GM12878 (cell line): ENCODE results near the gene ZNF334. TPM values are rescaled to one million over a fixed set of nuclear protein-coding genes. Genes with fewer than 3 reads are reported as not detected.
A peak's percentile ranks its signal among the peaks of the same experiment; 100 is the strongest.

Source experiments
- CBX3 ChIP-seq: fragments of 200-600 bp; sonication (generic); IDR thresholded peaks from 2 replicates; pipeline ENCODE4 v1.6.1; 2016; ENCODE audit warnings: low read depth, borderline replicate concordance
- CHD1 ChIP-seq: IDR thresholded peaks from 2 replicates; pipeline ENCODE4 v1.6.1; 2012; ENCODE audit warnings: low read depth, low read length, improper control_type of control experiment
- CREM ChIP-seq: IDR thresholded peaks from 2 replicates; pipeline ENCODE4 v1.6.1; 2014; ENCODE audit warnings: antibody characterized with exemption, low read depth
- EP300 ChIP-seq, 2 experiments: fragments of 150-350 bp in 1 of 2; IDR thresholded peaks; 2 replicates each; pipeline ENCODE4 v1.6.1; 2011 to 2012; ENCODE audit warnings: low read depth in 2 of 2, low read length in 2 of 2, borderline replicate concordance in 1 of 2, improper control_type of control experiment in 1 of 2, inconsistent platforms in 1 of 2; ENCODE audit not compliant: control insufficient read depth in 1 of 2
- HDGF ChIP-seq: fragments of 450-650 bp; IDR thresholded peaks from 2 replicates; pipeline ENCODE4 v1.6.1; 2016; ENCODE audit warnings: antibody characterized with exemption
- IKZF1 ChIP-seq: fragments of 450-650 bp; conservative IDR thresholded peaks from 2 replicates; pipeline ENCODE4 v1.6.1; 2017; ENCODE audit warnings: antibody characterized with exemption, mild to moderate bottlenecking
- JUNB ChIP-seq: IDR thresholded peaks from 2 replicates; pipeline ENCODE4 v1.6.1; 2016; ENCODE audit warnings: antibody characterized with exemption, mild to moderate bottlenecking
- KLF5 ChIP-seq: fragments of 450-650 bp; IDR thresholded peaks from 2 replicates; pipeline ENCODE4 v1.6.1; 2014; ENCODE audit warnings: mild to moderate bottlenecking; ENCODE audit not compliant: partially characterized antibody
- MEF2B ChIP-seq: fragments of 450-650 bp; IDR thresholded peaks from 2 replicates; pipeline ENCODE4 v1.6.1; 2018; ENCODE audit warnings: mild to moderate bottlenecking, moderate library complexity; ENCODE audit not compliant: partially characterized antibody, poor library complexity, severe bottlenecking
- MTA2 ChIP-seq: fragments of 450-650 bp; IDR thresholded peaks from 2 replicates; pipeline ENCODE4 v1.6.1; 2016; ENCODE audit warnings: low read depth, mild to moderate bottlenecking, moderate library complexity
- NRF1 ChIP-seq: conservative IDR thresholded peaks from 2 replicates; pipeline ENCODE4 v1.6.1; 2011; ENCODE audit warnings: mild to moderate bottlenecking, low read depth, low read length, improper control_type of control experiment
- RELA ChIP-seq: fragments of 450-650 bp; IDR thresholded peaks from 2 replicates; pipeline ENCODE4 v1.8.0; 2014; ENCODE audit warnings: borderline replicate concordance; ENCODE audit not compliant: partially characterized antibody
- SIX5 ChIP-seq: IDR thresholded peaks from 2 replicates; pipeline ENCODE4 v1.6.1; 2011; ENCODE audit warnings: mild to moderate bottlenecking, low read depth, low read length, moderate library complexity; ENCODE audit not compliant: severe bottlenecking
- TCF12 ChIP-seq: IDR thresholded peaks from 2 replicates; pipeline ENCODE4 v1.6.1; 2011; ENCODE audit warnings: low read depth, mild to moderate bottlenecking, low read length
- YY1 ChIP-seq: IDR thresholded peaks from 2 replicates; pipeline ENCODE4 v1.6.1; 2011; ENCODE audit warnings: low read depth, mild to moderate bottlenecking, low read length
- polyA plus RNA-seq, 11 experiments: library from polyadenylated mRNA; depleted of rRNA in 4 of 11; unstranded in 6 of 11; stranded (reverse) in 5 of 11; fragments of >200 nt; fragmentation: Nextera tagmentation in 4 of 11; fragmentation: Illumina TruSeq in 1 of 11; extraction: Ambion mirVana in 4 of 11; extraction: Trizol in 1 of 11; gene quantifications; 1 replicate in 1 of 11; 2 replicates in 10 of 11; pipeline versions ENCODE4 v1.2.1 to v1.2.3, GENCODE V29; 2011 to 2016; ENCODE audit warnings: inconsistent platforms in 2 of 11, missing spikeins in 2 of 11, low read depth in 1 of 11
- total RNA-seq, 4 experiments: library from RNA; depleted of rRNA in 3 of 4; stranded (reverse); fragments of >200 nt in 3 of 4; fragmentation: Illumina TruSeq in 1 of 4; extraction: Trizol in 1 of 4; gene quantifications; 2 replicates each; pipeline versions ENCODE4 v1.2.1 to v1.2.3, GENCODE V29; 2013 to 2021
- TF ChIP-seq, protein P1 (sequence below): fragments of 450-650 bp; IDR thresholded peaks from 2 replicates; pipeline ENCODE4 v1.6.1; 2017; ENCODE audit warnings: mild to moderate bottlenecking, low read depth, inconsistent platforms; ENCODE audit not compliant: poor library complexity, severe bottlenecking
- TF ChIP-seq, protein P2 (sequence below), 3 experiments: IDR thresholded peaks in 2 of 3; conservative IDR thresholded peaks in 1 of 3; 2 replicates each; pipeline ENCODE4 v1.5.1; 2011; ENCODE audit warnings: low read depth in 3 of 3, low read length in 3 of 3, mild to moderate bottlenecking in 3 of 3, control low read depth in 2 of 3, moderate library complexity in 2 of 3, inconsistent platforms in 1 of 3, mixed read lengths in 1 of 3; ENCODE audit not compliant: control insufficient read depth in 2 of 3, insufficient read depth in 1 of 3; ENCODE audit errors: extremely low read depth in 1 of 3
- TF ChIP-seq, protein P3 (sequence below): fragments of 450-650 bp; IDR thresholded peaks from 2 replicates; pipeline ENCODE4 v1.6.1; 2014; ENCODE audit warnings: mild to moderate bottlenecking
- TF ChIP-seq, protein P4 (sequence below): fragments of 450-650 bp; IDR thresholded peaks from 2 replicates; pipeline ENCODE4 v1.6.1; 2017; ENCODE audit warnings: mild to moderate bottlenecking
- TF ChIP-seq, protein P5 (sequence below): IDR thresholded peaks from 2 replicates; pipeline ENCODE4 v1.6.1; 2012; ENCODE audit warnings: low read length, inconsistent platforms

ZNF334 gene
- total and polyA plus RNA-seq, 10 of the 15 experiments (the other 5 are each of a cell fraction or from before 2014, with no cell fraction given) = 0.08 to 2.0 (median 1.2) TPM

DNA sequence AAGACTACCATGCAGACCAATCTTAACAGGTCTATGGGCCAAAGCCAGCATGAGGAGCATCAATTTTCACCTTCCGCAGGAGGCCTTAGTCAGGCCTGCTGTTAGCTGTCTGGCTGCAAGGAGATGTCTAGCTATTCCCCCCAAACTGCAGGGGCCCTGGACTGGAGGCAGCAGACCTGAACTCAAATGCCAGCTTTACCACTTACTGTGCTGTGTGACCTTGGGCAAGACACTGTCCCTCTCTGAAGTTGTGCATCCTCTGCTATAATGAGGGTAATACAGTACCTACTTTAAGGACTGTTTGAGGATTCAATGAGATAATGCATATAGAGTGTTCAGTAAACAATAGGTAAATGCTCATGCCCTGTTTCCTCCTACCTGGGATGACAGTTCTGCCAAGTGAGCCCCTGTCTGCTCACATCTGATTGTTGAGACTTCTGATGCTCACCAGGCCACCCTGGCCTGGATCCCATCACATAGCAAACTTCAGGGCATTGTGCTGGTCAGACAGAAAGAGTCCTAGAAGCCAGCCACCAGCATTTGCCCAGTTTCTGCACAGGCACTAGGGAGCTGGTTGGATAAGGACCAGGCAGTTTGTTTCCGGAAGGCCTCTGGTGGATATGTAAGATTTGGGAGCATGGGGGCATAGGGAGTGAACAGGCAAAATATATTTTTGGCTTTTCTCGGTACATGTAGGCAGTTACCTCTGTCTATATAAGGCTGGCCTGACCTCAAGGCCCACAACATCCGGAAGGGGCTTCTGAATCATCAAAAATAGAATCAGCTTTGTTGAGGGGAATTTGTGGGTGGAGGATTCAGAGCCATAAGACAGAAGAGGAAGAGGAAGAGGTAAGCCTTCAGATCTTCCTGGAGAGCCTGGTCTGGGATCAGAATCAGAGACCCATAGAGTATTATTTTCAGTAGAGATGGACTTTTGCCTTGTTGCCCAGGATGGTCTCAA lies 39.4 kb upstream of the ZNF334 start (continued):
- TF ChIP-seq, protein P1, sequence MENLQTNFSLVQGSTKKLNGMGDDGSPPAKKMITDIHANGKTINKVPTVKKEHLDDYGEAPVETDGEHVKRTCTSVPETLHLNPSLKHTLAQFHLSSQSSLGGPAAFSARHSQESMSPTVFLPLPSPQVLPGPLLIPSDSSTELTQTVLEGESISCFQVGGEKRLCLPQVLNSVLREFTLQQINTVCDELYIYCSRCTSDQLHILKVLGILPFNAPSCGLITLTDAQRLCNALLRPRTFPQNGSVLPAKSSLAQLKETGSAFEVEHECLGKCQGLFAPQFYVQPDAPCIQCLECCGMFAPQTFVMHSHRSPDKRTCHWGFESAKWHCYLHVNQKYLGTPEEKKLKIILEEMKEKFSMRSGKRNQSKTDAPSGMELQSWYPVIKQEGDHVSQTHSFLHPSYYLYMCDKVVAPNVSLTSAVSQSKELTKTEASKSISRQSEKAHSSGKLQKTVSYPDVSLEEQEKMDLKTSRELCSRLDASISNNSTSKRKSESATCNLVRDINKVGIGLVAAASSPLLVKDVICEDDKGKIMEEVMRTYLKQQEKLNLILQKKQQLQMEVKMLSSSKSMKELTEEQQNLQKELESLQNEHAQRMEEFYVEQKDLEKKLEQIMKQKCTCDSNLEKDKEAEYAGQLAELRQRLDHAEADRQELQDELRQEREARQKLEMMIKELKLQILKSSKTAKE = peak; percentile 32
- peak; percentile 90 for TF ChIP-seq MEF2B
- TF ChIP-seq EP300 (IDR thresholded peaks at IDR 0.05; ENCODE audit: borderline replicate concordance in 1 of 2, control insufficient read depth in 1 of 2, low read depth in 2 of 2, low read length in 2 of 2) = peak; percentile 67 to 74; a peak in 3 of 4 replicates
- no peak for TF ChIP-seq SIX5
- no peak for TF ChIP-seq KLF5
- no peak for TF ChIP-seq NRF1
- TF ChIP-seq CHD1 = no peak
- TF ChIP-seq MTA2 = peak; percentile 38; the same call in 1 of the 2 replicates
- TF ChIP-seq CREM = peak; percentile 86
- TF ChIP-seq HDGF = no peak
- TF ChIP-seq, protein P2, sequence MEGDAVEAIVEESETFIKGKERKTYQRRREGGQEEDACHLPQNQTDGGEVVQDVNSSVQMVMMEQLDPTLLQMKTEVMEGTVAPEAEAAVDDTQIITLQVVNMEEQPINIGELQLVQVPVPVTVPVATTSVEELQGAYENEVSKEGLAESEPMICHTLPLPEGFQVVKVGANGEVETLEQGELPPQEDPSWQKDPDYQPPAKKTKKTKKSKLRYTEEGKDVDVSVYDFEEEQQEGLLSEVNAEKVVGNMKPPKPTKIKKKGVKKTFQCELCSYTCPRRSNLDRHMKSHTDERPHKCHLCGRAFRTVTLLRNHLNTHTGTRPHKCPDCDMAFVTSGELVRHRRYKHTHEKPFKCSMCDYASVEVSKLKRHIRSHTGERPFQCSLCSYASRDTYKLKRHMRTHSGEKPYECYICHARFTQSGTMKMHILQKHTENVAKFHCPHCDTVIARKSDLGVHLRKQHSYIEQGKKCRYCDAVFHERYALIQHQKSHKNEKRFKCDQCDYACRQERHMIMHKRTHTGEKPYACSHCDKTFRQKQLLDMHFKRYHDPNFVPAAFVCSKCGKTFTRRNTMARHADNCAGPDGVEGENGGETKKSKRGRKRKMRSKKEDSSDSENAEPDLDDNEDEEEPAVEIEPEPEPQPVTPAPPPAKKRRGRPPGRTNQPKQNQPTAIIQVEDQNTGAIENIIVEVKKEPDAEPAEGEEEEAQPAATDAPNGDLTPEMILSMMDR (IDR thresholded peaks at IDR 0.05 in 2 of 3, conservative IDR thresholded peaks at IDR 0.05 in 1 of 3; ENCODE audit: control insufficient read depth in 2 of 3, extremely low read depth in 1 of 3, insufficient read depth in 1 of 3, low read depth in 3 of 3, low read length in 3 of 3) = no peak
- 0 out of 2 replicates have a peak, but pooled peaks have one; percentile 38 for TF ChIP-seq TCF12
- TF ChIP-seq CBX3 = no peak
- peak; percentile 51 for TF ChIP-seq JUNB
- TF ChIP-seq, protein P3, sequence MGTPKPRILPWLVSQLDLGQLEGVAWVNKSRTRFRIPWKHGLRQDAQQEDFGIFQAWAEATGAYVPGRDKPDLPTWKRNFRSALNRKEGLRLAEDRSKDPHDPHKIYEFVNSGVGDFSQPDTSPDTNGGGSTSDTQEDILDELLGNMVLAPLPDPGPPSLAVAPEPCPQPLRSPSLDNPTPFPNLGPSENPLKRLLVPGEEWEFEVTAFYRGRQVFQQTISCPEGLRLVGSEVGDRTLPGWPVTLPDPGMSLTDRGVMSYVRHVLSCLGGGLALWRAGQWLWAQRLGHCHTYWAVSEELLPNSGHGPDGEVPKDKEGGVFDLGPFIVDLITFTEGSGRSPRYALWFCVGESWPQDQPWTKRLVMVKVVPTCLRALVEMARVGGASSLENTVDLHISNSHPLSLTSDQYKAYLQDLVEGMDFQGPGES = no peak
- peak; percentile 56 for TF ChIP-seq RELA
- TF ChIP-seq, protein P4, sequence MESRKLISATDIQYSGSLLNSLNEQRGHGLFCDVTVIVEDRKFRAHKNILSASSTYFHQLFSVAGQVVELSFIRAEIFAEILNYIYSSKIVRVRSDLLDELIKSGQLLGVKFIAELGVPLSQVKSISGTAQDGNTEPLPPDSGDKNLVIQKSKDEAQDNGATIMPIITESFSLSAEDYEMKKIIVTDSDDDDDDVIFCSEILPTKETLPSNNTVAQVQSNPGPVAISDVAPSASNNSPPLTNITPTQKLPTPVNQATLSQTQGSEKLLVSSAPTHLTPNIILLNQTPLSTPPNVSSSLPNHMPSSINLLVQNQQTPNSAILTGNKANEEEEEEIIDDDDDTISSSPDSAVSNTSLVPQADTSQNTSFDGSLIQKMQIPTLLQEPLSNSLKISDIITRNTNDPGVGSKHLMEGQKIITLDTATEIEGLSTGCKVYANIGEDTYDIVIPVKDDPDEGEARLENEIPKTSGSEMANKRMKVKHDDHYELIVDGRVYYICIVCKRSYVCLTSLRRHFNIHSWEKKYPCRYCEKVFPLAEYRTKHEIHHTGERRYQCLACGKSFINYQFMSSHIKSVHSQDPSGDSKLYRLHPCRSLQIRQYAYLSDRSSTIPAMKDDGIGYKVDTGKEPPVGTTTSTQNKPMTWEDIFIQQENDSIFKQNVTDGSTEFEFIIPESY = no peak
- peak; percentile 89 for TF ChIP-seq IKZF1
- TF ChIP-seq, protein P5, sequence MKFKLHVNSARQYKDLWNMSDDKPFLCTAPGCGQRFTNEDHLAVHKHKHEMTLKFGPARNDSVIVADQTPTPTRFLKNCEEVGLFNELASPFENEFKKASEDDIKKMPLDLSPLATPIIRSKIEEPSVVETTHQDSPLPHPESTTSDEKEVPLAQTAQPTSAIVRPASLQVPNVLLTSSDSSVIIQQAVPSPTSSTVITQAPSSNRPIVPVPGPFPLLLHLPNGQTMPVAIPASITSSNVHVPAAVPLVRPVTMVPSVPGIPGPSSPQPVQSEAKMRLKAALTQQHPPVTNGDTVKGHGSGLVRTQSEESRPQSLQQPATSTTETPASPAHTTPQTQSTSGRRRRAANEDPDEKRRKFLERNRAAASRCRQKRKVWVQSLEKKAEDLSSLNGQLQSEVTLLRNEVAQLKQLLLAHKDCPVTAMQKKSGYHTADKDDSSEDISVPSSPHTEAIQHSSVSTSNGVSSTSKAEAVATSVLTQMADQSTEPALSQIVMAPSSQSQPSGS = peak; percentile 66
- no peak for TF ChIP-seq YY1
